Right ventricle myocardium inferior (tissue), 1 donor: Measurements from ENCODE around the gene CHID1. TPM values are rescaled to one million over a fixed set of nuclear protein-coding genes. Genes with fewer than 3 reads are reported as not detected.

Source experiments
- ATAC-seq: fragments of 200-7000 bp; cut with Tn5 transposase; one replicate; pipeline ENCODE4 v1.9.1; 2020; ENCODE audit warnings: mild to moderate bottlenecking, moderate library complexity
- DNase-seq: peaks from one replicate; pipeline ENCODE4 v3.0.0; 2021; ENCODE audit errors: missing footprints
- intact Hi-C: fragments of 100-400 bp; cut with DNase I; formaldehyde crosslinking; loops from one replicate; pipeline ENCODE4 v1.11.0; 2022
- total RNA-seq: library from RNA; stranded (reverse); fragmentation: NEBNext Ultra II Directional; extraction: Animal tissue kit (Norgen Biotek cat#: 25700); gene quantifications from one replicate; pipeline ENCODE4 v1.2.1, GENCODE V29; 2021
- donor health status: DM: no; HTN: yes; CAD: no; lungs with severe emphysema.

Gene CHID1
- total RNA-seq, 1 donor from 2014 or later = 49.4 TPM

- peak; percentile 63 for DNase-seq
- intact Hi-C loops = no loop called here
- no peak for ATAC-seq
Observed at GRCh38 chr11:823441-824291, 86.9 kb downstream of the CHID1 start.

GRCh38 chr11:821512-822371 is 88.9 kb downstream of the CHID1 start:
- no peak for ATAC-seq
- DNase-seq = peak; percentile 86
- intact Hi-C loops = no loop called here

GRCh38 chr11:820655-821511 is 89.7 kb downstream of the CHID1 start:
- ATAC-seq (peak; percentile 62), DNase-seq (peak; percentile 90)
- intact Hi-C loops = no loop called here

GRCh38 chr11:819943-820649 is 90.5 kb downstream of the CHID1 start:
- intact Hi-C loops = no loop called here
- ATAC-seq (peak; percentile 61), DNase-seq (peak; percentile 95)

- intact Hi-C loops = no loop called here
- DNase-seq = peak; percentile 98
- ATAC-seq = peak; percentile 83
Observed at GRCh38 chr11:819129-819931, 91.3 kb downstream of the CHID1 start.

- intact Hi-C loops = no loop called here
- peak; percentile 75 for DNase-seq
- no peak for ATAC-seq
Observed at GRCh38 chr11:818396-819128, 92.0 kb downstream of the CHID1 start, which contains the start of gene PNPLA2. PNPLA2 (plus strand) TSS chr11:818914; CDS start chr11:819719, 805 bp downstream.

Other genes with a start within 250 kb of the CHID1 start
- gene DEAF1, start 215.6 kb downstream of the CHID1 start, total RNA-seq = 20.6 TPM
- gene TMEM80, start 215.0 kb downstream of the CHID1 start, total RNA-seq = 9.9 TPM
- 7.7 TPM for gene EPS8L2, start 204.6 kb downstream of the CHID1 start, total RNA-seq
- 102 TPM for gene TALDO1, start 163.3 kb downstream of the CHID1 start, total RNA-seq
- 18.3 TPM for gene GATD1, start 133.3 kb downstream of the CHID1 start, total RNA-seq
- gene CEND1, start 120.7 kb downstream of the CHID1 start, total RNA-seq = not detected
- gene SLC25A22, start 112.5 kb downstream of the CHID1 start, total RNA-seq = 2.6 TPM
- 7.2 TPM for gene PIDD1, start 105.6 kb downstream of the CHID1 start, total RNA-seq
- 1,110 TPM for gene RPLP2, start 100.8 kb downstream of the CHID1 start, total RNA-seq
- gene PNPLA2, start 91.9 kb downstream of the CHID1 start, total RNA-seq = 321 TPM
- 24.3 TPM for gene CRACR2B, start 82.9 kb downstream of the CHID1 start, total RNA-seq
- 462 TPM for gene CD151, start 77.9 kb downstream of the CHID1 start, total RNA-seq
- 298 TPM for gene POLR2L, start 68.3 kb downstream of the CHID1 start, total RNA-seq
- 43.8 TPM for gene TSPAN4, start 68.0 kb downstream of the CHID1 start, total RNA-seq
- 51.7 TPM for gene AP2A2, start 15.1 kb upstream of the CHID1 start, total RNA-seq
- gene MUC6, start 125.9 kb upstream of the CHID1 start, total RNA-seq = not detected
- gene MUC2, start 164.1 kb upstream of the CHID1 start, total RNA-seq = not detected
- gene MUC5AC, start 247.1 kb upstream of the CHID1 start, total RNA-seq = not detected